Fibroblast of gingiva (primary cell): ENCODE data around the gene NUP62.
A peak's percentile ranks its signal among the peaks of the same experiment; 100 is the strongest.
"Not testable (repeated sequence)": the region's sequence is repeated elsewhere in the genome, so short reads cannot be mapped to it uniquely, and the experiment has no call there.

Experiments used
- DNase-seq: peaks from one replicate; pipeline ENCODE4 v3.0.0-alpha.2; 2011; ENCODE audit warnings: low read depth

The NUP62 gene

DNA sequence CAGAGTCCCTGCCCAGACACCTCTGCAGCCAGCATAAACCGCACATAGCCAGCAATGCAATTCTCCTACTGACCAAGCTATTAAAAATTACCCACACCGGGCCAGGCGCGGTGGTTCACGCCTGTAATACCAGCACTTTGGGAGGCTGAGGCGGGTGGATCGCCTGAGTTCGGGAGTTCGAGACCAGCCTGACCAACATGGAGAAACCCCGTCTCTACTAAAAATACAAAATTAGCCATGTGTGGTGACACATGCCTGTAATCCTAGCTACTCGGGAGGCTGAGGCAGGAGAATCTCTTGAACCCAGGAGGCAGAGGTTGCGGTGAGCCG is 4.5 kb downstream of the NUP62 start:
- DNase-seq = not testable (repeated sequence)

DNA sequence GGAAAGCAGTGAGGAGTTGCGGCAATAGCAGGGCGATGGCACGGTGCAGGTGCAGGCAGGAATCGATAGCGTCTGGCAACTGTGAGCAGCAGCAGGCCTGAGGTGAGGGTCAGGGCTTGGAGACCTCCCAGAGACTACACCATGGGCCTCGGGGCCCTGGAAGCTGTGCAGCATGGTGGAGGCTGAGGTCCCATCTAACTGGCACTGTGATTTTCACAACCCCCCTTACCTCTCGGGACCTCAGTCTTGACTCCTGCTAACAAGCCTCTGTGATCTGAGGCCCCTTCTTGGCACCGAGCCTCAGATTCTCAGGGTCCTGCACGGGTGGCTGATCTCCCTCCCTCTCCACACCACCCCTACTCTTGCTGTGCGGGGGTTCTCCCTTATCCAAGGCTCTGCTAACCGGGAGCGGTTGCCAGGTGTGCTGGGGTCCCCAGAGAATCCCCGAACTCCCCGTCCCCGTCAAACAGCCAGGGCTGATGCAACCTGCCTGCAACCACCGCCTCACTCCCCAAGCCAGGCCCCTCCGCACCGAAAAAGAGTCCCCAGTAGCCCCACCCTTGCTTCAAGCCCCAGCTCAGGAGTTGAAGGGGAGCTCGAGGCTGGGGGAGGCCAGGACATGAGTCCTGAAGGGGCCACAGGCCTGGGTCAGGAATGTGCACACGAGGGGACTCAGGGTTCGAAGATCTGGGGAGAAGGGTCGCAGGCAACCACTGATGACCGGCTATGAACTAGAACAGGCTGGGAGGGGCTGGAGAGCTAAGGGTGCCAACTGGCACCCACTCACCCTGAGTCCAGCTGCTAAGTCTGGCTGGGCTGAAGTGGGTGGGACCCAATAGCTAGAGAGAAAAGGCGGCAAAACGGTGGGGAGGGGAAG is 5.1 kb downstream of the NUP62 start:
- DNase-seq = no peak

DNA sequence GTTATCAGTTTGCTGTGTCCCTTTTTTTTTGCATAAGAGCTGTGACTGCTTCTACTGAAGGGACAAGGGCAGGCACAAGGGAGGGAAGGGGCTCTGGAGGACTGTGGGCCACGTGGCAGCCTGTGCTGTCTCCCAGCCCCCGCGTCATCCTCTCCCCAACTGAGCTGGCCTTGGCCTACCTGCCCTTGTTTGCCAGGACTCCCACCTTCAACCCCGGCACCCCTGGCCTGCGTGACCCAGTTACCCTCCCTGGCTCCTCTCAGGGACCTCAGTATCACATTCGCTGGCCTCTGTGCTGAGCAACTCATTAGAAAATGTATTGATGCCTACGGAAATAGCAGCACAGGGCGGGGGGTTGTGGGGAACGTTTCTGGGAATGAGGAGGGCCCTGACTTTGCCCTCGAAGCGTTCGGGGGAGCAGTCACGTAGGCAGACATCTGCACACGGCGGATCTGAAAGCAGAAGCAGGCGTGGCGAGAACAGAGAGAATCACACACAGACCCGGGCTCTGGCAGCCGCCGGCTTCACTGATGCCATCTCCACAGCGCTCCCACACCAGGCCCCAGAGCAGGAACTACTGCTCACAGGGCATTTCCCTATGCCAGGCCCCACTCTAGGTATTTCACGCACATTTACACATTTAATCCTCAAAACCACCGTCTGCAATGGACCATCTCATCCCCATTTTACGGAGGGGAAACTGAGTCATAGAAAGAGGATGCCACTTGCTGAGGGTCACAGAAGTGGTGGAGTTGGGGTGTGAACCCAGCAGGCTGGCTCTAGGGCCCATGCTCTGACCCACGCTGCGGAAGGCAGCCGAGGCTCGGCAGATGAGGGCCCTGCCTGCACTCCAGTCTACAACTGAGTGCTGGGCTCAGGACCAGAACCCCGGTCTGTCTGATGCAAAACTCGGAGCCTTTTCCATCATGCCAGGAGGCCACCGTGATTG is 6.0 kb downstream of the NUP62 start:
- no peak for DNase-seq

DNA sequence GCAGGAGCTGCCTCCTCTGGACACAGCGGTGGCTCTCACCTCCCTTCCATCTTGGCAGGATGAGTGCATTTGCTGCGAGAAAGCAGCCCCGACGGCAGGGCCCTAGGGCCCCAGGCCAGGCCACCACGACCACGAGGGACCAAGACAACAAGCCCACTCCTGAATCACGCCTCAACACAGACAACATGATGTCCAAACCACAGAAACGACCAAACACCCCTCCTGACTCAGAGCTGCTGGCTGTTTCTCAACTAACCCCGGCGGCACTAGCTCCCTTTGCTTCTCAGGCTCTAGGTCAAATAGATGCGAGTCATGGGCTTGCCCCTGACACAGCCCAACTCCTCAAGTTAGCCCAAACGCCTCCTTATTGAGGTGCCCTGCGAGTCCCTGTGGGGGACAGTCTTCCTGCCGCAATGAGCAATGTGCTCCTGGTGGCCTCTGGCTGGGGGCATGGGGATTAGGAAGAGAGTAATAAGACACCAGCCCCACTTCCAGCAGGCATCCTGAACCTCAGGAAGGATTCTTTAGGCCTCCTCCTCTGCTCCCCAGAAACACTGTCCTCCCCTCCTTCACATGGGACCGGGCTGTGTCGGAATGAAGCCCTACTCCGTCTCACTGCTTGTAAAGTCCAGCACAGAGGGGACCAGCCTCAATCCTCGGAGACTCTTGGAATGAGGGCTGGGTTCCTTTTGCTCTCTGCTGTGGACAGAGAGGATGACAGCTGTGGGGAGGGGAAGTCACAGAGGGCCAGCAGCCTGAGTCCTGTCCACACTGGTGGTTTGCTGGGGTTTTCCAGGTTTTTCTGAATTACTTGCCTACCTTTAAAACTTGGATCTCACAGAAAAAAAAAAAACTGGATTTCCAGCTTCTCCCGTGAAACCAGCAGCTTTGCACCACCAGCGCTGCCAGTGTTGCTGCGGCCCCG is 7.2 kb downstream of the NUP62 start:
- peak; percentile 54 for DNase-seq

DNA sequence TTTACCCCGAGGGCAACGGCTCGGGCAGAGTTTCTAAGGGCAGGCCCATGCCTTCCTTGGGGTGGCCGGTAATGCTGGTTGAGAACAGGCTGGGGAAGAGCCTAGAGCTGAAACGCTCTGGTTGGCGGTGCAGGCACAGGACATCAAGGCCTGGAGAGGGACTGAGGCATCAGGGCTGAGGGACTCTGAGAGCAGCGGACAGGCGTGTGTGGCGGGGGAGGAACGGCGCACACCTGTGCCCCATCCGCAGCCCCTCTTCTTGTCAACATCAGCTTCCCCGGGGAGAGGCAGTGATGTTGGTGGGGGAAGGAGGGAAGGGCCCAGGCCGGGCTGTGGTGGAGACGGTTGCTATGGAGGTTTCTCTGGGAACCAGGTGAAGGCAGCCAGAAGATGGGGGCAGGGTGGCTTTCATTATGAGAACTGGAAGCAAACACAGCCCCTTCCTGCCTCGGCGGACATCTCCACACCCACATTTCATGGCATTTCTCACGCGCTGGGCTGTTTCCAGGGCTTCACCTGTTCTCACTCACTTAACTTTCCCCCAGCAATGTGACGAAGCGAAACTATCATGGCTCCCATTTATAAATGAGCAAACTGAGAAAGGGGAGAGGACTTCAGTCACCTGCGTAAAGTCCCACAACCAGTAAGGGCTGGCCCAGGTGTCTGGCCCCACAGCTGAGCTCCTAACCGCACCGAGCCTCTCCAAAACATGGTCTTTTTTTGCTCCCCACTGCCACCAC is 8.5 kb downstream of the NUP62 start:
- no peak for DNase-seq

DNA sequence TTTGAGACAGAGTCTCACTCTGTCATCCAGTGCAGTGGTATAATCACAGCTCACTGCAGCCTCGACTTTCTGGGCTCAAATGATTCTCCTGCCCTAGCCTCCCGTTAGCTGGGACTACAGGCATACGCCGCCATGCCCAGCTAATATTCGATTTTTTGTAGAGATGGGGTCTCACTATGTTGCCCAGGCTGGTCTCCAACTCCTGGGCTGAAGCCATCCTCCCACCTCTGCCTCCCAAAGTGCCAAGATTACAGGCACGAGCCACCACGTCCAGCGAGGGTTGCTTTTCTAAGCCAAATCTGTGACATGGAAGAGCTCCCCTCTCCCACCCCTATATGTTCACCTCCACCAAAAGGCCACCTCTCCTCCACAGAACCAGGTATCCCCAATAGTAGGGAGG is 11.2 kb downstream of the NUP62 start:
- no peak for DNase-seq

DNA sequence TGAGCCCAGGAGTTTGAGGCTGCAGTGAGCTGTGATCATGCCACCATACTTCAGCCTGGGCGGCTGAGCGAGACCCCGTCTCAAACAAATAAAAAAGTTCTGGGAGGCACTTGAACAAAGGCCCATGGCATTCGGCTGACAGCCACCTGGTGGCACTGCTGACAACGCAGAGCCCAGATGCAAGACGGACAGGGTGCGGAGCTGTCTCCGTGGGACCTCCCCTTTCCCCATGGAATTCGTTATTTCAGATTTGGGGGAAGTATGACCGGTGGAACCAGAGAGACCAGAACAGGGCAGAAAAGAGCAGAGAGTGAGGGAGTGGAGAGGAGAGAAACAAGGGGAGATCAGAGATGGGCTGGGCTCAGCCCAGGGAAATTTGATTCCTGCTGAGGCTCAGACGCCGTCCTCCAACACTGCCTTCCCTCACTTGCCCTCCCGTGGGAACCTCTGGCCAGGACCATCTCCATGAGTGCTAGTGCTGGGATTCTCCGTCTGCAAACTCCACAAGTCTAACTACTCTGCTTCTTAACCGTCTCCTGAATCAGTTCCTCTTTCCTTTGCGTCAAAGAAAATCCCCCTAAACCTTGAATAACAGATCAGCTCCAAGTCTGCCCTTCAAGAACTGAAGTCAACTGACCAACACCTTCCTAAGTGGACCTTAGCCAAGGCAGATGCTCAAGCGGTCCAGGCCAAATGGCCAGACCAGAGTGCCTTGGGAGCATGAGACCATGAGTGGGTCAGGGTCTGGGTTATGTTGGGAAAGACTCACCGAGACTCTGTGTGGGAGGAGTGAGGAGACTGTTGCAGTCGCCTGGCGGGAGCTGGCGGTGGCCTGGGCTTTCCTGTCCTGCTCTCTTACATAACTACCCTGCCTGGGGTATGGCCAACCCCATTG is 12.2 kb downstream of the NUP62 start:
- DNase-seq = no peak

DNA sequence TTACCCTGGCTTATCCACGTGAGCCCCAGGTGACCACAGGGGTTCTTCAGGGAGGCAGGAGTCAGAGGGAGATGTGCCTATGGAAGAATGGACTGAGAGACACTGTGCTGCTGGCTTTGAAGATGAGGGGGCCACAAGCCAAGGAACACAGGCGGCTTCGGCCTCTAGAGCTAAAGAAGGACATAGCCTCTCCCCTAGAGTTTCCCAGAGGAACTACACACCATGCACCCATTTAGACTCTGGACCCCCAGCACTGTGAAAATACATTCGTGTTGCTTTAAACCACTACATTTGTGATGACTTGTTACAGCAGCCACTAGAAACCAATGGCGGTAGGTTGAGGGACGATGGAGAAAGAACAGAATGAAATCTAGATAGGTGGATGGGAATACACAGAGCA is 14.0 kb downstream of the NUP62 start:
- no peak for DNase-seq

DNA sequence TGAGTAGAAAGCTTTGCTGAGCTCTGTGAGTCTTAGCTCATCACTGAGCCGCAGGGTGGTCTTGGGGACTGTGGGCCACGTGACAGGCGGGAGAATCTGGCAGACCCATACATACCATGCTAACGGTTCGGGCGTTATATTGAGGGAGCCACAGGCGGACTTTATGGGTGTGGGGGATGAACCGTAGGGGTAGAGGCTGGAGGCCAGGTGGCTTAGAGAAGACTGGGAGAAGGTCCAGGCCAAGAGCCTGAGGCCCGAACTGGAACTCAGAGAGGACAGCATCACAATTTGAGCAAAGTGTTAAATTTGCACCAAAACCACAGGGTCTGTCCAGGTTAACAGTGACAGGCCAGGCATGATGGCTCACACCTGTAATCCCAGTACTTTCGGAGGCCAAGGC is 15.6 kb downstream of the NUP62 start:
- no peak for DNase-seq

DNA sequence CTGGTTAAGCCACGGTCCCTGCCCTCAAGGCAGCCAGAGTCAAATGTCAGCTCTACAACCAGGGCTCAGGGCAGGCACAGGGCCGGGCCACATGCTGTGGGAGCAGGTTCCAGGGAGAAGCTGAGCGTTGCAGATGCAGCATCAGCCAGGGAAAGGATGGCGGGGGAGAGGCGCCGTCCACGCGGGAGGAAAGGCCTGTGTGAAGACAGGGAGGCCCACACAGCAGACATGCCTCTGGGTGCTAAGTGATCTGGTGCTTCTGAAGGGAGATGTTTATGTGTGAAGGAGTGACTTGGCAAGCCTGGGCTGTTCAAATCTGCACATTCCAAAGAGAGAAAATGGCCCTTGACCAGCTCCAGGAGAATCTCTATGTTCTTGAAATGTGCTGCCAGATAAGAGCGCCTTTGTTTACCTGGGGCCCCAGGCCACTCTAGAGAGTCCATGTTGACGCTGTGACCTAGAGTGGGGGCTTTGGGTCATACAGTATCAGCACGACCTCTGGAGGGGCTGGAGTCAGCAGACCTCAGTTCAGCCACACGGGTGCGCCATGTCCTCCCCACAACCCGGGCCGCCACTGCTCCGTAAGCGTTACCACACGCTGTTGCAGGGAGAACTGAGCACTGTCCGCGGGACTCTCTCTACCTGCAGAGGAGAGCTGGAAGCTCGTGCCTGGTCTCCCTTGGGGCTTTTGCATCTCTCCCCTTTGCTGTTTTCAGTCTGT is 16.2 kb downstream of the NUP62 start:
- DNase-seq = no peak

DNA sequence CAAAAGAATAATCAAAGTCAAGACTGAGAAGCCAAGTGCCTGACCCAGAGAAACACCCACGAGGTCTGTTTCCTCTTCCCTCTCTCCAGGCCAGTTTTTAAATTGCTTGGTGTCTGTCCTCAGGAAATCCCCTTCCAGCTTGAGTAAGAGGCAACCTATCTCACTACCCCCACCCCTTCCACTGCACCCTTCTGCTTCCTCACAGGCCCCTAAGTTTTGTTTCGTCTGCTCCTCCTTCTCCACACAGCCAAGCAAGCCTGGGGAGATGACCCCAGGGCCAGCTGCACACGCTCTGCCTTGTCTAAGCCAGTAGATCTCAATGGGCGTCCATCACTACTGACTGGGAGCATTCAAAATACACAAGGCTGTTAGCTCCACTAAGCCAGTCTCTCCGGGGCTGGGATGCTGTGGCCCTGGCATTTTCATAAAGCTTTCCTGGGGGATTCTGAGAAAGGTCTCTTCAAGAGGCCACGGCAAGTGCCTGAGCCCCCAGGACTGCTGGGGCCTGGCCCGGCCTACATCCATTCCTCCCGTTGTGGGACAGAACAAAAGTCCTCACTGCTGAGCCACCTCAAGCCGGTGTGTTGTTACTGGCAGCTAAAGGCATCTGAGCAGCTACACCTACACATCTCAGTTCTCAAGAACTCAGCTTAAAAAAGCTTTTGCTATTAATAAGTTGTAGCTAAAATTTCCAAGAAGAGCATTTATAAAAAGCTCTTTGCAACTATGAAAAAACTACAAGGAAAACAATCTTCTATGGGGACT is 17.7 kb downstream of the NUP62 start:
- no peak for DNase-seq

DNA sequence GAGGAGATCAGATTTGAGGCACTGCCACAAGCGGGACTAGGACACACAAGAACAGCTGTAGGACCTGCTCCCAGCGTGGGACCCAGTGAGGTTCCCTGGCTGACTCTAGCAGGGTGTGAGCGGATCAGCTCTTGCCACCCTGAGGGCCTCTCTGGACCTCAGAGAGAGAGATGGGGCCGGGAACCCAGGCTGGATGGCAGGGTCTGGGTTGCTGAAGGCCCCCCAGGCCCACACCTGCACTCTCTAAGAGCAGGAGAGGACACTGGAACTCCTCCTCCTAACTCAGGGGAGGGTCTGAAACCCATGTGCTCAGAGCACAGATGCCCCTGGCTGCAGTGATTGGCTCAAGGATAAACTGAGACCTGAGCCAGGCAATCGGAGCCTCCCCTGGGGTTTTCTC is 19.1 kb downstream of the NUP62 start:
- DNase-seq = no peak

DNA sequence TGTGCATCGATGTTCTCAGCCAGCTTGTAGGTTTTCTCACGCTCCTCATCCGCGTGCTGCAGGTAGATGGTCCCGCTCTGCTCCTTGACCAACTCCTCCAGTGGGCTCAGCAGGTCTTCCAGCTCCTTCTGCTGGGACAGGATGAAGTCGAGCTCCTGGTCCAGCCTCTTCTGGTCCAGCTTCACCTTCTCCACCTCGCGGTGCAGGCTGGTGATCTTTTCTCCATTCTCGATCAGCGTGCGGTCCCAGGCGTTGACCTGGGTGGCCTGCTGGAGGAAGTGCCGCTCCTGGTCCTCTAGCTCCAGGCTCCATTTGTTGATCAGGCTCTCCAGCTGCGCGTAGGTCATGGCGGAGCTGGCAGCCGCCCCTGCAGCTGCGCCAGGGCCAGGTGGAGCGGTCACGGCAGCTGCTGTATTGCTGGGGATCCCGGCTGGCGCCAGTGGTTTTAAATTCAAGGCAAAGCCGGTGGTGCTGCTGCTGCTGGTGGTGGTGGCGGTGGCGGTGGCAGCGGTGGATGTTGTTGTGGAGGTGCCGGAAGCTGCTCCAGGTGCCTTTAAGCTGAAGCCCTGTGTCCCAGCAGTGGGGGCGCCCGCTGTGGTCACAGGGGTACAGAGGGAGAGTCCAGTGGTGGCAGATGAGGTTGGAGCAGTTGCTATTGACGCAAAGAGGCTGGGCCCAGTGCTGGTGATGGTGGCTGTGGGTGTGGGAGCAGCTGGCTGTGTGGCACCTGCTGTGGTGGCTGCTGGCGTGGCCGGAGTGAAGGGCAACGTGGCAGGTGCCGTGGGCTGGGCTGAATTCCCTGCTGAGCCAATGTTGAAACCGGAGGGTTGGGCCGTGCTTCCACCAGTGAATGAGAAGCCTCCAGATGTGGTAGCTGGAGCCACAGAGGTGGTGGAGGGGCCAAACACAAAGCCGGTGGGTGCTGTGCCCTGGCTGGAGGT is 20.6 kb downstream of the NUP62 start:
- DNase-seq = no peak

DNA sequence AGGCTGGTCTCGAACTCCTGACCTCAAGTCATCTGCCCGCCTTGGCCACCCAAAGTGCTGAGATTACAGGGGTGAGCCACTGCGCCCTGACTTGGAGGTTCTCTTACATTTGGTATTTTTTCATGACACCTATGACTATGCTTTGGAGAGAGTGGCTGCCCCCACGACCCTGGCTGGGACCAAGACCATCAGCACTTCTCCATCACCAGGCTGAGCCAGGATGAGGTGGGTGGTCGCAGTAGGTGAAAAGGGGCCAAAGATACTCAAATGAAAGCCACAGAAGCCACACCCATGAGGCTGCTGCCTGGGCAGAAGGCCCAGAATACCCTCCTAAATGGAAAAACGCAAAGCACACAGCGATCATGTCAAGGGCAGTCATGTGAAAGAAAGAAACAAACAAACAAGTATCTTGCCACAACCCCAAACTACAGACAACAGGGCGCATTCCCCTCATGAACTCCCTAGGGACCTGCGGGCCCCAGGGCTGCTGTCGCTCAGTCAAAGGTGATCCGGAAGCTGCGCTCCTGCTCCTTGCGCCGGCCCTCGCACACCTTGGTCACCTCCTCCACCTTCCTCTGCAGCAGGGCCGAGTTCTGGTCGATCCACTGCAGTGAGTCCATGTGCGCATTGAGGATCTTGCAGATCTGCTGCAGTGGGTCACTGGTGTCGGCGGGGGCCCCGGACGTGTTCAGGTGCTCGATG is 21.4 kb downstream of the NUP62 start:
- DNase-seq = no peak

DNA sequence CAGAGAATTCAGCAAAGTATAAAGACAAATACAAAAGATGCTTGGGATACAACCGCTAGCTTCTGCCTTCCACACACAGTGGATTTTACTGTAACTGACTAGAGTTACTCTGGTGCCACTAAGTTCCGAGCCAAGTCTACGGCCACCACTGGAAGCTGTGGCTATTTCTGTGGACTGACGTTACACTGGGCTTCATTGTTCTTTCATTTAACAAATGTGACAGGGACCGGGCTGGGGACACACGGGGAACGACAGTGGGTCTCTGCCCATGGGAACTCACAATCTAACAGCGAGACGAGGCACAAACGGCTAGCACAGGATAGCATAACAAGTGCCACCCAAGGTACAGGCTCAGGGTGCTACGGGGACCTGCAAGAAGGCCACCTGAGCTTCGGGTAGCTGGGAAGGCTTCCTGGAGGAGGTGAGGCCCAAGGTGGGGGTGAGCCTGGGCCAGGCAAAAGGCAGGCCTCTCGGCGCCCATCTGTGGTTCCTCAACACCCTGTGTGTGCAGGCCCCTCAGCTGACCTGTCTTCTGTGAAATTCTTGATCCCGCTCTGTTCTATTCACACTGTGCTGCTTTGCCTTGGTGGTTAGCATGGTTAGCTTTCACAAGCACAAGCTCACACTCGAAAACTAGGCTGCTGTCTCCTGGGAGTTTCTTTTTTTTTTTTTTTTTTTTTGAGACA is 22.3 kb downstream of the NUP62 start:
- no peak for DNase-seq

DNA sequence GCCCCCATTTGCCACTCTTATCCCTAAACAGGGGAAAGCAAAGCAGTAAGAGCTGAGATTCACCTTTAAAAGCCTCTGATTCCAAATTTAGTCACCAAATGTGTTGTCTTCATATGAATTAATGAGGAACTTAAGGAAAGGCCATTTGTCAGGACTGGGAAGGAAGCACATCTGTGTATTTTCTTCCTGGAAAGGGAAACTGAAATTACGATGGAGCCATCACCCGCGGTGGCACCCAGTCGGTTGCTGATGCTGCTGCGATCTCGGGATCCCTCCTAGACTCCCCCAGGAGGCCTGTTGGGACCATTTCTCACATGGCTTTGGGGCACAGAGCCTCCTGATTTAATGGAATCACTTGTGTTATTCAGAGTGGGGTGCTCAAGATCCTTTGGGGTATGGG is 25.2 kb downstream of the NUP62 start:
- no peak for DNase-seq
